ENCODE data around the gene BAHCC1. TPM values are rescaled to one million over a fixed set of nuclear protein-coding genes. Genes with fewer than 3 reads are reported as not detected.

BAHCC1 gene
- total RNA-seq, 1 donor from 2014 or later: 10.7 TPM

GRCh38 chr17:81493198-81494038 lies 98.2 kb downstream of the BAHCC1 start:
- Mint-ChIP-seq H3K4me1 (ENCODE audit: unreplicated experiment) (peaks cover 9% of the 10 kb centered on the region), H3K4me3 (ENCODE audit: unreplicated experiment) (no peak overlapping the region), H3K36me3 (ENCODE audit: low read depth, unreplicated experiment) (no peaks in the 10 kb centered on the region), H3K9me3 (ENCODE audit: unreplicated experiment) (no peaks in the 10 kb centered on the region), H3K27ac (ENCODE audit: unreplicated experiment) (no peak overlapping the region), H3K27me3 (ENCODE audit: unreplicated experiment) (peaks cover 15% of the 10 kb centered on the region)
- no peak for DNase-seq (ENCODE audit: low spot score)
- TF ChIP-seq CTCF (IDR thresholded peaks at IDR 0.05; ENCODE audit: unreplicated experiment): no peak

DNA sequence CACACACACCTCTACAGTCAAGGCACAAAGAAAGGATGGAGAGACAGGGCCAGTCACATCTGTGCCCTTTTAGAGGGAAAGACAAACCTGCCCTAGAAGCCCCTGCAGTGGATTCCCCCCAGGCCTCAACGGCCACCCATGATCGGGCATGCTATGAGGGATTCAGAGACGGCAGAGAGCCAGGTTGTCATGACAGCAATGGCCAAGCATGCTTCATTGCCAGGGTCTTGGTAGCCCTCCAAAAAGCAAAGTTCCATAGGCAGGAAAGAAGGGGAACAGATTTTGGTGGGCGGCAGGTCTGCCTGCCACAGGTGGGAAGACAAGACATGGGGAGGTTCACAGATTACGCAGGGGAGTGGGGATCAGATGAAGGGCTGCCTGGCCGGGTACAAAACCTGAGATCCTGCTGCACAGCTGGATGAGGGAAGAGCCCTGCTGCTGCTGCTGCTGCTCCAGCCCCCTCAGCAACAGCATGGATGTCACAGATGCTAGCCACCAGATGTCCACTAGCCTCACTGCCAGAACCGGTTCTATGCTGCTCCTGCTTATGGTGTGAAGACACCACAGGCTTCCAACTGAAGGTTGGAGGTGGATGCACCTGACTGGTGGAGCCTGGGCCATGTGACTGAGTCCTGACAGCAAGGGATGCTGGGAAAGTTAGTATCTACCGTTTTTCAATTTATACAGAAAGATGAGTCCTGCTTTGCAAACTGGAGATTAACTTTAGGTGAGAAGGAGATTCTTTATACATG lies 99.5 kb downstream of the BAHCC1 start:
- TF ChIP-seq CTCF (IDR thresholded peaks at IDR 0.05; ENCODE audit: unreplicated experiment): no peak
- H3K4me3 Mint-ChIP-seq (ENCODE audit: unreplicated experiment): no peak overlapping the region
- peaks cover 4% of the 10 kb centered on the region for H3K4me1 Mint-ChIP-seq (ENCODE audit: unreplicated experiment)
- H3K9me3 Mint-ChIP-seq (ENCODE audit: unreplicated experiment): no peaks in the 10 kb centered on the region
- no peak overlapping the region for H3K27ac Mint-ChIP-seq (ENCODE audit: unreplicated experiment)
- H3K36me3 Mint-ChIP-seq (ENCODE audit: low read depth, unreplicated experiment): no peaks in the 10 kb centered on the region
- no peak for DNase-seq (ENCODE audit: low spot score)
- H3K27me3 Mint-ChIP-seq (ENCODE audit: unreplicated experiment): peaks cover 11% of the 10 kb centered on the region

GRCh38 chr17:81498953-81499600 lies 103.8 kb downstream of the BAHCC1 start:
- Mint-ChIP-seq H3K4me1 (ENCODE audit: unreplicated experiment) (no peaks in the 10 kb centered on the region), H3K27me3 (ENCODE audit: unreplicated experiment) (peaks cover 5% of the 10 kb centered on the region), H3K36me3 (ENCODE audit: low read depth, unreplicated experiment) (no peaks in the 10 kb centered on the region), H3K27ac (ENCODE audit: unreplicated experiment) (no peak overlapping the region), H3K9me3 (ENCODE audit: unreplicated experiment) (no peaks in the 10 kb centered on the region), H3K4me3 (ENCODE audit: unreplicated experiment) (no peak overlapping the region)
- TF ChIP-seq CTCF (IDR thresholded peaks at IDR 0.05; ENCODE audit: unreplicated experiment): no peak
- DNase-seq (ENCODE audit: low spot score): no peak

DNA sequence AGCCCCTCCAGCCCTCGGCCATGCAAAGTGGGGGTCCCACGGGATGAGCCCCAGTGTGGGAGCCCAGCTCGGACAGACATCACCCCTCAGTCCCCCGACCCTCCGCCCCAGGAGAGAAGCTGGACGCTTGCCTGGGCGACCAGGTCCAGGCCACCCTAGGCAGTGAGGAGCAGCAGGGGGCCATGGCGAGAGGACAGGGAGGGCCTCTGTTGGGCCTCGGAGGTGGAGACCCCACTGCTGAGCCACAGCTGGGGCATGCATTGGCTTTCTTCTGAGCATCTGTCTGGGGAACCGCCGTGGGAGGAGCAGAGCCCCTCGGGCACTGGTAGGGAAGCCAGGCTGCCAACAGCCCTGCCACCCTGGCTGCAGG lies 104.3 kb downstream of the BAHCC1 start:
- no peak for TF ChIP-seq CTCF (IDR thresholded peaks at IDR 0.05; ENCODE audit: unreplicated experiment)
- Mint-ChIP-seq H3K36me3 (ENCODE audit: low read depth, unreplicated experiment) (no peaks in the 10 kb centered on the region), H3K9me3 (ENCODE audit: unreplicated experiment) (no peaks in the 10 kb centered on the region), H3K27me3 (ENCODE audit: unreplicated experiment) (peaks cover 5% of the 10 kb centered on the region), H3K27ac (ENCODE audit: unreplicated experiment) (no peak overlapping the region), H3K4me1 (ENCODE audit: unreplicated experiment) (no peaks in the 10 kb centered on the region), H3K4me3 (ENCODE audit: unreplicated experiment) (no peak overlapping the region)
- DNase-seq (ENCODE audit: low spot score): no peak

Measured in endothelial cell (in vitro differentiated cells).